ENCODE data around the gene CABP4.
"Not testable (repeated sequence)": the region's sequence is repeated elsewhere in the genome, so short reads cannot be mapped to it uniquely, and the experiment has no call there.

CABP4 gene

DNA sequence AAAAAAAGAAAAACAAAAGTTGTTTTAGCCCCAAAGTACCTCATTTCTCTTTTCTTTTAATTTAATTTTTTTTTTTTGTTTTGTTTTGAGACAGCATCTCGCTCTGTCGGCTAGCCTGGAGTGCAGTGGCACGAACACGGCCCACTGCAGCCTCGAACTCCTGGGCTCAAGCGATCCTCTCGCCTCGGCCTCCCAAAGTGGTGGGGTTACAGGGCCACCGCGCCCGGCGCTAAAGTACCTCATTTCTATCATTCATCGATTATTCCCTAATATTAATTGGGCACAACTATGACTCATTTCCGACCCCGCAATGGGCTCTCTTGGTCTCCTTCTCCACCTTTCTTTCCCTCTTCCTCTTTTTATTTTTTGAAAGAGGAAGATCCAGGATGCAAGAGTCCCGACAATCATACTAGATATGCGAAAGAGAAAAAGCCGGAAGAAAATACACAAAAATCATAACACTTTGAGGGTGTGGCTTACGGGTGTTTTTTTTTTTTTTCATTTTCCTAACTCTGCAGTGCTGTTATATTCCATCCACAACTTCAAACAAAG lies 27.2 kb downstream of the CABP4 start:
- DNase-seq (ENCODE audit: low spot score) = no peak

DNA sequence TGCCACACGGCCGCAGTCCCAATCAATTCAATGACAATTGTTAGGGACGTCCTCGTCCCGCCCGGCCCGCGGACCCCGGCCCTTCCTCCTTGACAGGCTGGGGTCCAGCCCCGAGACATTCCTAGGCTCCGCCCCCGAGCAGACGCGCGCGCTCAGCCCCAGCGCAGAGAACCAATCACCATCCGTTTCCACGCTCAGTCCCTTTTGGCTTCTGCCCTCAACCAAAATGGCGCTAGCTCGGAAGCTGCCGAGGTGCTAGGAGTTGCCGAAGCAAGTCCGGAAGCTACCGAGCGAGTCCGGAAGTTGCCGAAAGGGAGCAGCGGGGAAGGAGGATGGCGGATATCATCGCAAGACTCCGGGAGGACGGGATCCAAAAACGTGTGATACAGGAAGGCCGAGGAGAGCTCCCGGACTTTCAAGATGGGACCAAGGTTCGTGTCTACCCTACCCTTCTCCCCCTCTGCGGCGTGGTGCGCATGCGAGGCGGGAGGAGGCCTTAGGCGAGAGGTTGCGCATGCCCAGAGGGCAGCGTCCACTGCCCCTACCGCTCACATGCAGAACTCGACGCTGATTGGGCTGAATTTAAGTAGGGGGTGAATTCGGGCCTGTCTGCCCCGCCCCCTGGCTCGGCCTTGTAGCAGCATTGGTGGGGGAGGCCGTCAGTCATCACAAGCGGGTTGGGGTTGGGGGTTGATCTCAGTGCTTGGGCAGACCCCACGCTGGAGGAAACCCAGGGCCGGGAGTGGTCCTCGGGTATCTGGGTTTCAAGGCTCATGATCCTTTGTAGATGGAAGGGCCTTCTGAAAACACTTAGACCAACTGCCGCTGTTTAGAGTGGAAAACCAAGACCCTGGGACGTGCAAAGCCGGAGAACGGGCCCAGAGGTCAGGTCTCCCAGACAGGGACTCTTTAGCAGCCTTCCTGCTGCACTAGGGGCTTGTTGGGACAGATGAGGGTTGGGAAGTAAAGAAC lies 28.0 kb downstream of the CABP4 start, which contains the start of gene AIP:
Gene AIP, plus strand, starts transcription at position 200 of the 972 bp plus-strand sequence. Its CDS starts 133 bp downstream, at position 333.
- peak; percentile 100 for DNase-seq (ENCODE audit: low spot score)

DNA sequence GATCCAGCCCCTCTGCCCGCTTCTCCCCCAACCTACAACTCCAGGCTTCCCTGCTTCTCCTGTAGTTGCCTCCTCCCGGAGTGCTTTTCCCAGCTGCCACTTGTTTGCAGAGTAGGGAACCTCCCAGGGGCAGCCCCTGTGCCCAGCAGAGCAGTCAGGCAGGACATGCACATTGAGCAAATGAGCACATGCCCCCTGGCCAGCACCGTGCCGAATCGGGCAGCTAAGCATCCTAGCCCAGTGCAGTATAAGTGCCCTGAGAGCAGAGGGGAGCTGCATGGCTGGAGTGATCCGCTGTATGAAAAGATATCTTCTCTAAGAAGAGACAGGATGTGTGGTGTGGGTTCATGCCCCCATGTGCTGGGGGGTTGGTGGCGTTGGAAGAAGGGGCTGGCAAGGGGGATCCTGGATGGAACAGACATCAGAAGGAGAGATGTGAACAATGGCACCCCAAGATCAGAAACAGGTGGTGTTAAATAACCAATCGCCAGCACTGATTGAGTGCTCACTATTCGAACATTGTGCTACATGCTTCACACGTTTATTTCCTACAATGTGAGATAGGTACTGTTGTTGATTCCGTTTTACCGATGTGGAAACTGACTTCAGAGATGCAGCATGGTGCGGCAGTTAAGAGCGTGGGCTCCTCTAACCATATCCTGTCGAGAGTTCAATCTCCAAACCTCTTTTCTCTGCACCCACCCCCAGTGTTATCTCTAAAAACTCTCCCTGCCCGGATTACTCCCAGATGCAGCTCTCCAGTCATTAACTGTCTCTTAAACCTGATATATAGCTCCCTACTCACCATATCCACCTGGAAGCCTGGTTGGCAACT lies 28.9 kb downstream of the CABP4 start:
- DNase-seq (ENCODE audit: low spot score) = no peak

DNA sequence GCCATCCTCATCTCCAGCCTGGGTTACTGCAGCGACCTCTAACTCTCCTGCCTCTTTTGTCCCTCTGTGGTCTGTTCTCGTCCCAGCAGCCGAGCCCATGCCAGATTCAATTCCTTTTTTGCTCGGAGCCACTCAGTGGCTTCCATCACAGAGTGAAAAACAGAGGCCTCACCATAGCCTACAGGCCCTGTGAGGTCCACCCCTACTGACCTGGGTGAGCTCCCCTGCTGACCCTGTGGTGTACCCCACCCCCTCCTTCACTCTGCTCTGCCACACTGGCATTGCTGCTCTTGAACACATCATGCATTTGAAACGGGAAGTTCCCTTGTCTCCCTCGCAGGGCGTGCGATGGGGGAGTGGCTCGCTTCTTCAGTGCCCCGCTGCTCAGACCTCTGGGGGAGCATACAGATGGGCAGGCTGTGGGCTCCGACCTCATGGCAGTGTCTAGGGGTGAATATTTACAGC lies 29.7 kb downstream of the CABP4 start:
- no peak for DNase-seq (ENCODE audit: low spot score)

DNA sequence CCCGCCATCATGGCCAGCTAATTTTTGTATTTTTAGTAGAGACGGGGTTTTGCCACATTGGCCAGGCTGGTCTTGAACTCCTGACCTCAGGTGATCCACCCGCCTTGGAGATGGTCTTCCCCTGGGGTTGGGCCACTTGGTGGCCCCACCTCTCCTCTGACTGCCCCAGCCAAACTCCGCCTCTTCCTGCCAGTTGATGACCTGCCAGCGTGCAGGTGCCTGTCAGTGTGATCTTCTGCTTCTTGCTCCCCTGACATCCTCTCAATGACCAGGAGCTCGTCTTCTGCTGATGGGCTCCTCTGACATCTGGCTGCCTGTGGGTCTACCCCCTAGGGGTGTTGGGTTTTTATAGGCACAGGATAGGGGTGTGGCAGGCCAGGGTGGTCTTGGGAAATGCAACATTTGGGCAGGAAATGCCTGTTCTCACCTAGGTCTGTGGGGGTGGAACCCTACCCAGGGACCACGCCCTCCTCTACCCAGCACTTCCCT lies 30.8 kb downstream of the CABP4 start:
- DNase-seq (ENCODE audit: low spot score) = not testable (repeated sequence)

DNA sequence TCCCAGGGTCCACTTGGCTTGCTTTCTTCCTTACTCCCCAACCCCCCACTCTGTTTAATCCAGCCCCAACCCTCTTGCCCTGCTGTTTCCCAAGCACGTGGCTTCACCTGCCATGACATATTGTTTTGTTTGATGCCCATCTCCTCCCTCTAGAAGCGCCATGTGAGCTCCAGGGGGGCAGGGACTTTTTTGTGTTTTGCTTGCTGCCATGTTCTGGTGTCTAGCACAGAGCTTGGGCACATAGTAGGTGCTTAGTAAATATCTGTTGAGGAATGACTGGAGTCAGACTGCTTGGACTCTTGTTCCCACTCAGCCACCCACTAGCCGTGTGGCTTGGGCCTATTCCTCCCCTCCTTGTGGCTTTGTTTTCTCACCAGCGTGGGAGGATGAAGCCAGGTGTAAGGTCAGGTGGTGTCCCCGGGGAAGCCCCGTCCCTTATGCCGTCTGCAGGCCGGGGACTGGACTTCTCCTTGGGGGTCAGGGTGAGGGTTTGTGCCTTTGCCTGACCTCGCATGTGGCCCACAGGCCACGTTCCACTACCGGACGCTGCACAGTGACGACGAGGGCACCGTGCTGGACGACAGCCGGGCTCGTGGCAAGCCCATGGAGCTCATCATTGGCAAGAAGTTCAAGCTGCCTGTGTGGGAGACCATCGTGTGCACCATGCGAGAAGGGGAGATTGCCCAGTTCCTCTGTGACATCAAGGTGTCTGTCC lies 31.5 kb downstream of the CABP4 start:
- DNase-seq (ENCODE audit: low spot score) = no peak

DNA sequence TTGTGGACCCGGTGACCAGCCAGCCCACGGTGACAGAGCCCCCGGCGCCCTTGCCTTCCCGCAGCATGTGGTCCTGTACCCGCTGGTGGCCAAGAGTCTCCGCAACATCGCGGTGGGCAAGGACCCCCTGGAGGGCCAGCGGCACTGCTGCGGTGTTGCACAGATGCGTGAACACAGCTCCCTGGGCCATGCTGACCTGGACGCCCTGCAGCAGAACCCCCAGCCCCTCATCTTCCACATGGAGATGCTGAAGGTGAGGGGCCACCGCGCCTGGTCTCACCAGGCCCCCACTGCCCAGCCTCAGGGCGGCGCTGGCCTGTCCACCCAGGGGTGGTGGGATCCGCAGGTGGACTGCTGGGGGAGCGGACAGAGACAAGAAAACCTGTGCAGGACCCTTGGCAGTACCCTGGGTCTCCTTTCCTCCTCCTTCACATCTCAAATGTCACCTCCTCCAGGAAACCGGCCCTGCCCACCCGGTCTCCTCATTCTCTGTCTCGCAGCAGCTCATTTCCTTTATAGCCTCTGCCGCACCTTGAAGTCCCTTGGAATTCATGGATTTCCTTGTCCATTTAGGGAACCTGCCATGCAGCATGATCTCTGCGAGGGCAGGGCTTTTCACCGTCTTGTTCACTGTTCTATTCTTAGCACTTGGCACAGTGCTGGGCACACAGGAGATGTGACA lies 34.2 kb downstream of the CABP4 start:
- no peak for DNase-seq (ENCODE audit: low spot score)

DNA sequence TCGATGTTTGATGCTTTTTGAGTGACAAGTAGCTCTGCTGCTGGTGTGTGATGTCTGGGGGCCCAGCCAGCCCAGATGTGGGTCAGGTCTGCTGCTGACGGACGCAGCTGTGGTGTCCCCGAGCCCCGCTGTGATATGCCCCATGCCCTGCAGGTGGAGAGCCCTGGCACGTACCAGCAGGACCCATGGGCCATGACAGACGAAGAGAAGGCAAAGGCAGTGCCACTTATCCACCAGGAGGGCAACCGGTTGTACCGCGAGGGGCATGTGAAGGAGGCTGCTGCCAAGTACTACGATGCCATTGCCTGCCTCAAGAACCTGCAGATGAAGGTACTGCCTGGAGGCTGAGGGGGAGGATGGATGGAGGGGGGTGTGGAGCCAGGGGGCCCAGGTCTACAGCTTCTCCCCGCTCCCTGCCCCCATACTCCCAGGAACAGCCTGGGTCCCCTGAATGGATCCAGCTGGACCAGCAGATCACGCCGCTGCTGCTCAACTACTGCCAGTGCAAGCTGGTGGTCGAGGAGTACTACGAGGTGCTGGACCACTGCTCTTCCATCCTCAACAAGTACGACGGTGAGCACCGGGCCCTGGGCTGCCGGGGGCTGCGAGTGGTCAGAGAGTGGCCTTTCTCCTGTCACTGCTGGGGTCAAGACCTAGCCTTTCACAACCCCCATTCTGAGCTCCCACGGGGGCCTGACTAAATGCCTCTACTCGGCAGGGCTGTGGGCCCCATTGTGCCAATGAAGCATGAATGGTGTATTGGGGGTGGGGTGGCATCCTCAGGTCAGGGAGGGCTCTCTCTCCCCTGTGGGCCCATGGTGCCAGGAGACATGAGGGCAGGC lies 35.0 kb downstream of the CABP4 start:
- DNase-seq (ENCODE audit: low spot score) = peak; percentile 52

DNA sequence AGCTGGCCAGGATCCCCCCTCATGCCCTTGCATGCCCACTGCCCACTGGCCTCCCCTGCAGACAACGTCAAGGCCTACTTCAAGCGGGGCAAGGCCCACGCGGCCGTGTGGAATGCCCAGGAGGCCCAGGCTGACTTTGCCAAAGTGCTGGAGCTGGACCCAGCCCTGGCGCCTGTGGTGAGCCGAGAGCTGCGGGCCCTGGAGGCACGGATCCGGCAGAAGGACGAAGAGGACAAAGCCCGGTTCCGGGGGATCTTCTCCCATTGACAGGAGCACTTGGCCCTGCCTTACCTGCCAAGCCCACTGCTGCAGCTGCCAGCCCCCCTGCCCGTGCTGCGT lies 35.5 kb downstream of the CABP4 start:
- DNase-seq (ENCODE audit: low spot score) = no peak

DNA sequence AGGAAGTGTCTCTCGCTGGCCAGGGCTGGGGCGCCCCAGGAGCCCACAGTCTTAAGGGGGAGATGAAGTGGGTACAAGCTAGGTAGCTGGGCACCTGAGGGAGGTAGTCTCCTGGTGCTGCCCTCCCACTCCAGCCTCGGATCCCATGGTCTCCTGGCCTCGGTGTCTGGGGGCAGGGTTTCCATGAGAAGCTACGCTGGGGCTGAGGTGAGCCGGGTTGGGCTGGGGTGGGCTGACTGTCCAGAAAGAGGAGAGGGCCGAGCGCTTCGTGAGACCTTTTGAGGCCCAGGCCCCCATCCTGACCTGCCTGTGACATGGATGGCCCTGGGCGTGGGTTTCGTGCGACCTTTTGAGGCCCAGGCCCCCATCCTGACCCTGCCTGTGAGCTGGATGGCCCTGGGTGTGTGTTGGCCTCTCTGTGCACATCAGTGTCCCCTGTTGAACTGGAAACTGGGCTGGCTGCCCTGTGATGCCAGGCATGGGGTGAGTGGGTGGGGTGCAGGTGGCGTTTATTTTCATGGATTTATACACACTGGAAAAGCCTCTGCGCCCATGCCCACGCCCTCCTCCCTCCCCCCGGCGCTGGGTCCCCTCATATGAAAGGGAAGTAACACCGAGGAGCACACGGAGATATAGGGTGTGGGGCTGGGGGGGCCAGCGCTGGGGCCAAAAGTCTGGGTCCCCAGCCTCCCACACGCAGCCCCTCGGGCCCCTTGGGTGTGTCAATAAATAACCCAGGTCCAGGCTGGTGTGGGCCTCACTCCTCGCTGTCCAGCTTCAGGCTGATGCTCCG lies 36.3 kb downstream of the CABP4 start:
- DNase-seq (ENCODE audit: low spot score) = peak; percentile 56

DNA sequence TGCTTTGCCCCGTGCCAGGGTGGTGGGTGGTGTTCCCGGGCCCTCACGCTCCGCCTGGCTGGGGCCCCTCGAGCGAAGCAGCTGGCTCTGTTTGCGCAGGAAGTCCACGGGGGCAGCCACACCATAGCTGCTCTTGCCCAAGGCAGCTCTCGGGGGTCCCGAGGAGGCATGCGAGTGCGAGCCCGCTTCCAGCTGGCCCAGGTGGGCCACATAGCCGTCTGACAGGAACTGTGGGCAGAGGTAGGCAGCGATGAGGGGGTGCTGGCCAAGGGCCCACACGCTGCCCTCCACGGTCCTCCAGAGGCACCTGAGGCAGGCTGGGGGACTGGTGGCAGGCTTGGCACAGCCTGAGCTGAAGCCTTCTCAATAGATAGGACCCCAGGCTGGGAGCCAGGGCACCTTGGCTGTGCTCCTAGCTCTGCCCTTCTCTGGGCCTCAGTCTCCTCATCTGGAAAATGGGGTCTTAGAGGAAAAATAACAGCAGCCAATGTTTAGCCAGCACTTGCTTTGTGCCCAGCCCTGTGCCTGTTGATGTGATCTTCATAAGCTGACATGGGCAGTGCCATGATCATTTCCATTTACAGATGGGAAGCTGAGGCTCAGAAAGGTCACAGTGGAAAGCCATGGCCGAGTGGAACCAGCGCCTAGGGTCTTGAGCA lies 37.0 kb downstream of the CABP4 start:
- DNase-seq (ENCODE audit: low spot score) = no peak

DNA sequence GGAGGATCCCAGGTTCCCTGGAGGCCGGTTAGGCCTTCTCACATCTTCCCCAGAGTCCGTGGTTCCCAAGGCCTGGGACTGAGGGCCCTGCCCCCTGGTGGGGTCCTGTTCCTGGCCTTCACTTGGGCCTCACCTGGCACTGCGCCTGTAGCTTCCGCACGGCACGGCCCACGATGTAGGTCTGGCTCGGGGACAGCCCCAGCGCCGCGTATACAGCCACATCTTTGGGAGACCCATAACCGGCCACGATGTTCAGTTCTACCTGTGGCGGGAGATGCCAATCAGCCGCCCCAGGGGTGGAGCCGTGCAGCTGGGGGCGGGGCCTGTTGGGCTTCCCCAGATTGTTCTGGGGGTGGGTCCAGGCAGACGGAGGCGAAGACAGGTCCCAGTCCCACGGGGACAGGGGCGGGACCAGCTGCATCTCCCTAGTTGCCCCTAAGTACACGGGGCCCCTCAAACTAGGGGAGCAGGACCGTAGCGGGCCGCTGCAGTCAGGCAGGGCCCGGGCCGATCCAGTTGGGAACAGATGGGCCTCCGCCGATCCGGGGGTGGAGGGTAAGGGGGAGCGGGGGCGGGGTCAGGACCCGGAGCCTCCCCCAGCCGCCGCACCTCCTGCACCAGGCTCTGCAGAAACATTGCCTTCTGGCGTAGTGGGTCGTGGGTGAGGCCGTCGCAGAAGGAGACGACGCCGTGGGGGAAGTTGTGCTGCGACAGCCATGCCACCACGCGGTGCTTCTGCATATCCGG lies 37.8 kb downstream of the CABP4 start:
- DNase-seq (ENCODE audit: low spot score) = peak; percentile 65

DNA sequence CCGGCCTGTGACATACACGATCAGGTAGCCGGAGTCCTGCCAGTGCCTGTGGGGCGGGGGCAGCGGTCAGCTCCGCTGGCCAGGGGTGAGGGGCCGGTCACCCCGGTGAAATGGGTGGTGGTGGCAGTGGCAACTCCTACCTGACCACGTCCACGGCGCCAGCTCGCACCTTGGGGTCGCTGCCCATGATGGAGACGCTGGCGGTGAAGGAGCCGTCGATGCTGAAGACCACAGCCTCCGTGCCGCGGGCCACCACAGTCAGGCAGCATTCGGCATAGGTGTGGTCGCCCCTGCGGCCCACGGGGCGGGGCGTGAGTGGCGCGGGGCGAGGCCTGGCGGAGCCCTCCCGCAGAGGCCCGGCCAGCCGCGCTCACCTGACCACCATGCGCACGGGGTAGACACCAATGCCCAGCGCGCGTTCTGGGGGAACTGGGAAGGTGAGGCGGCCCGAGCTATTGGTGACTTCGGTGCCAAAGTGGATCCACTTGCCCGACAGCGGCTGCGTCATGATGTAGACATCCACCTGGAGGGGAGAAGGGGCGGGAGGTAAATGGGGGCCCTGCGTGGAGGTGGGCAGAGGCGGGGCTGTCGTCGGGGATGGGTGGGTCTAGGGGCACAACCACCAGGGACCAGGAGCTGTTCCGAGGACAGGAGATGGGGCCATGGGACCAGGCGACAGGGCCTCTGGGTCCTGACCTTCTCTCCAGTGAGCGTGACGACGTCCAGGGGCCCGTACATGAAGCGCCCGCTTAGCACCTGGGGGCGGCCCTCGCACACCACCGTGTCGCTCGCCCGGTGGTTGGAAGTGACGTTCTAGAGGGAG lies 38.6 kb downstream of the CABP4 start:
- no peak for DNase-seq (ENCODE audit: low spot score)

DNA sequence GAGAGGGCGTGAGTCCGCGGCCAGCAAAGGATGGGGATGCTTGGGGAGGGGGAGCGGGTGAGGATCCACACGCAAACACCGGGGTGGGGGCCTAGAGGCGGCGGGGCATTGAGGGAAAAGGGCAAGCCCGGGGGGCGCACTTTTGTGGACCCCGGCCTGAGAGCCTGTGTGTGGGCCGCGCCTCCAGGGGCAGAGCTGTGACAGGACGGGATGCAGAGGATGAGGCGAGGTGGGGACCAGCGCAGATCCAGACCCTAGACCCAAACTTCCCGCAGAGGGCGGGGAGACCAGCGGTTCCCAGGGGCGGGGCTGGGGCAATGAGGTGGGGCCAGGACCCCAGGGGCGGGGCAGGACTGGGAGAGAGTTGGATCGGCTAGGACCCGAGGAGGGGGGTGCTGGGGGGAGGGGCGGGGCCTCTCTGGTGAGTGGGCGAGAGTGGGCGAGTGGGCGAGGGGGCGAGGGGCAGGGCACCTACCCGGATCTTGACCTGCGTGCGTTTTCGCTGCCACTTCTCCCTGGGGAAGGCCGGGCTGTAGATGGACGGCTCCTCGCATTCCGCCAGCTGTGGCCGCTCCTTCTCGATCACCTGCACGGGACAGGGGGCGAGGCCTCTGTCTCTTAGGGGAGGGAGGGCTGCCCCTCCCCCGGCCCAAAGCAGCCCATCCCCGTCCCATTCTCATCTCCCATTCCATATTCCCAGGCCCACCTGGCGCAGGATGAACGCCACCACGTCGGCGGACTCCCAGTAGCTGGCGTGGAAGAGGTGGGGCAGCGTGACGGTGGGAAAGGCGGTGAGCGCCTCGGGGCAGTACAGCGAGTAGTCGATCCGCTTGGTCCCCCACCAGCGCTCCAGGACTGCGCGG lies 39.4 kb downstream of the CABP4 start:
- DNase-seq (ENCODE audit: low spot score) = peak; percentile 63

DNA sequence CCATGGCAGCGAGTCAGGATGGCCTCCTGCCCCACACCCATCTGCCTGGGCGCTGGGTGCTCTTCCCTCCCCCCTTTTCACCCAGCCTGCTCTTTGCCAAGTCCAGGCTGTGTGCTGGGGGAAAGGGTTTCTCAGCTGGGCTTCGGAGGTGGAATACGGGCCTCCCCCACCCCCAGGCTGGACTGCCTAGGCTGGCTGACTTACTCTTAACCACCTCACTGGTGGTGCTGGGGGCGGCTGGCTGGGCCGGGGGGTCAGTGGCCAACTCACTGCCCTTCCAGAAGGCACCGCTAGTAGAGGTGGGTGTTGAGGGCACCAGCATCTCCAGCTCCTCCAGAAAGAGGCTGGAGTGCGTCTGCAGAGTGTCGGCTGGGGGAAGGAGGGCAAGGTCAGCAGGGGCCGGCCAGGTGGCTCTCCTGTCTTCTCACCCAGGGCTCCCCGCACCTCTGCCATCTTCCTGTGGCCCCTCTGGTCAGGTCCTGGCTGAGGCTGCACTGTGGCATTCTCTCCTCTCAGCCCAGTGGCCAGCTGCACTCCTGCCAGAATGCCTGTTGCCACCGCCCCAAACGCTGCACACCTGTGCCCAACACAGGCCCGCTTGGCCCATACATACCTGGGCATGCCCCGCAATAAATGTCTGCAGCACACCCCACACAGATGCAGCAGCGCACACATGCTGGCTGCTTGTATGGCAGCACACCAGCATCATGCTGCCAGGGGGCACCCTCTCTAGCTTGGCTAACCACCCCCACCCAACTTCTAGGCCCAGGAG lies 40.3 kb downstream of the CABP4 start:
- DNase-seq (ENCODE audit: low spot score) = peak; percentile 67
